Stimulated activated CD8-positive, alpha-beta memory T cell treated with anti-CD3 and anti-CD28 coated beads, Interleukin-7, amount 100 ng/mL, for 1 hour (primary cell): ENCODE results near the gene DNAH2.

Experiments
- DNase-seq, 2 donors: peaks; one replicate each; pipeline ENCODE4 v3.0.0-alpha.2; 2020; ENCODE audit warnings: low read depth in 2 of 2

The DNAH2 gene

GRCh38 chr17:7727886-7728285 is 10.3 kb downstream of the DNAH2 start:
- DNase-seq, result no peak

- DNase-seq, result no peak
Measured at GRCh38 chr17:7729816-7730215, 12.3 kb downstream of the DNAH2 start.

- DNase-seq, result no peak
Measured at GRCh38 chr17:7732981-7733539, 15.5 kb downstream of the DNAH2 start.

GRCh38 chr17:7737601-7738000 is 20.1 kb downstream of the DNAH2 start:
- no peak for DNase-seq

GRCh38 chr17:7739746-7740145 is 22.2 kb downstream of the DNAH2 start:
- no peak for DNase-seq

- no peak for DNase-seq
Measured at GRCh38 chr17:7740481-7741001, 23.0 kb downstream of the DNAH2 start.

GRCh38 chr17:7742729-7743128 is 25.2 kb downstream of the DNAH2 start:
- no peak for DNase-seq

- no peak for DNase-seq
Measured at GRCh38 chr17:7744416-7744815, 26.9 kb downstream of the DNAH2 start.

- DNase-seq, result no peak
Measured at GRCh38 chr17:7745748-7746470, 28.4 kb downstream of the DNAH2 start.

- DNase-seq, result no peak
Measured at GRCh38 chr17:7747635-7748071, 30.1 kb downstream of the DNAH2 start.

- no peak for DNase-seq
Measured at GRCh38 chr17:7748076-7748775, 30.7 kb downstream of the DNAH2 start.

GRCh38 chr17:7750321-7750821 is 32.8 kb downstream of the DNAH2 start:
- no peak for DNase-seq

GRCh38 chr17:7754656-7755055 is 37.1 kb downstream of the DNAH2 start:
- DNase-seq, result no peak

GRCh38 chr17:7755095-7755890 is 37.7 kb downstream of the DNAH2 start:
- DNase-seq, result no peak

- DNase-seq, result no peak
Measured at GRCh38 chr17:7756968-7757367, 39.4 kb downstream of the DNAH2 start.

- no peak for DNase-seq
Measured at GRCh38 chr17:7763919-7764318, 46.4 kb downstream of the DNAH2 start.

- DNase-seq, result no peak
Measured at GRCh38 chr17:7767004-7767403, 49.5 kb downstream of the DNAH2 start.

- no peak for DNase-seq
Measured at GRCh38 chr17:7767405-7768021, 50.0 kb downstream of the DNAH2 start.

- DNase-seq, result no peak
Measured at GRCh38 chr17:7769854-7770253, 52.3 kb downstream of the DNAH2 start.

- DNase-seq, result no peak
Measured at GRCh38 chr17:7774055-7774521, 56.5 kb downstream of the DNAH2 start.

- DNase-seq, result no peak
Measured at GRCh38 chr17:7775051-7775450, 57.5 kb downstream of the DNAH2 start.
